ENCODE results near the gene SLC25A39.

The SLC25A39 gene

GRCh38 chr17:44272954-44273353 lies 51.7 kb downstream of the SLC25A39 start:
- in situ Hi-C loops (cut with MboI; ENCODE audit: low pct_unique_long_range_greater_than_20kb, low sequenced_read_pairs, unreplicated experiment): no loop called here
- no peak for DNase-seq (ENCODE audit: low spot score)
- no peak for TF ChIP-seq CTCF (IDR thresholded peaks at IDR 0.05; ENCODE audit: extremely low read depth, insufficient read depth, missing control alignments)

DNA sequence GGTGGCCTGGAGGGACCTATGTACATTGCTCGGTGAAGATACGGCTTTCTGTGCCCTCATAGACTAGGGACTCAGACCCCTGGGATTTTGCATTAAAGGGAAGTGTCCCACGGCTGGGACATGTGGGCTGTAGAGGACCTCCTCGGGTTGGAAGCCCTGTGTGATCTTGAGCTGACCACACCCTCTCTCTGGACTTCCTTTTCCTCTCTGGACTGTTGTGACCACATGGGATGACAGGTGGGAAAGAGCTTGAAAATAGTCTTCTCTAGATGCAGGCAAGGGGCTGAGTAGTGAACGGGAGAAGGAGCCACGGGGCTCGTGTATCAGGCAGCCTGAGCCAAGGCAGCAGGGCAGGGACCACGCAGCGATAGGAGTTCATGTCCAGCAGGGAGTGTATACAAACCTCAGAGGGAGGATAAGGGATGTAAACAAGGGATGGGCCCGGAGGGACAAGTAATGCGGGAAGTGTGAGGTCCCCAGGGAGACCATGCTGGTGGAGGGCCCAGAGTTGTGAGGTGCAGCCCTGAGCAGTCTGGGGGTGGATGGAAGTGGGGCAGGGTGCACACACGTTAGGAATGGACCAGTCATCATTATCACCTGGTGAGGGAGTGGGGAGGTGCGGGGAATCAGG lies 52.2 kb downstream of the SLC25A39 start:
- in situ Hi-C loops (cut with MboI; ENCODE audit: low pct_unique_long_range_greater_than_20kb, low sequenced_read_pairs, unreplicated experiment): no loop called here

More for the DNA sequence above, 52.2 kb downstream of the SLC25A39 start:
- no peak for TF ChIP-seq CTCF (IDR thresholded peaks at IDR 0.05; ENCODE audit: extremely low read depth, insufficient read depth, missing control alignments)
- no peak for DNase-seq (ENCODE audit: low spot score)
